ENCODE results near the gene ADAM19. TPM values are rescaled to one million over a fixed set of nuclear protein-coding genes. Genes with fewer than 3 reads are reported as not detected.

Gene ADAM19
- total and polyA plus RNA-seq, 2 experiments from 2014 or later = 6.5 to 11.5 TPM

- no peak for DNase-seq (ENCODE audit: low read depth in 1 of 2, low spot score in 1 of 2)
- peaks cover 2% of the 10 kb centered on the region for H3K36me3 ChIP-seq
- H3K9me3 ChIP-seq (ENCODE audit: low read depth) = no peaks in the 10 kb centered on the region
- TF ChIP-seq, protein P1, sequence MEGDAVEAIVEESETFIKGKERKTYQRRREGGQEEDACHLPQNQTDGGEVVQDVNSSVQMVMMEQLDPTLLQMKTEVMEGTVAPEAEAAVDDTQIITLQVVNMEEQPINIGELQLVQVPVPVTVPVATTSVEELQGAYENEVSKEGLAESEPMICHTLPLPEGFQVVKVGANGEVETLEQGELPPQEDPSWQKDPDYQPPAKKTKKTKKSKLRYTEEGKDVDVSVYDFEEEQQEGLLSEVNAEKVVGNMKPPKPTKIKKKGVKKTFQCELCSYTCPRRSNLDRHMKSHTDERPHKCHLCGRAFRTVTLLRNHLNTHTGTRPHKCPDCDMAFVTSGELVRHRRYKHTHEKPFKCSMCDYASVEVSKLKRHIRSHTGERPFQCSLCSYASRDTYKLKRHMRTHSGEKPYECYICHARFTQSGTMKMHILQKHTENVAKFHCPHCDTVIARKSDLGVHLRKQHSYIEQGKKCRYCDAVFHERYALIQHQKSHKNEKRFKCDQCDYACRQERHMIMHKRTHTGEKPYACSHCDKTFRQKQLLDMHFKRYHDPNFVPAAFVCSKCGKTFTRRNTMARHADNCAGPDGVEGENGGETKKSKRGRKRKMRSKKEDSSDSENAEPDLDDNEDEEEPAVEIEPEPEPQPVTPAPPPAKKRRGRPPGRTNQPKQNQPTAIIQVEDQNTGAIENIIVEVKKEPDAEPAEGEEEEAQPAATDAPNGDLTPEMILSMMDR (IDR thresholded peaks at IDR 0.05; ENCODE audit: low read depth, low read length) = no peak
- no peaks in the 10 kb centered on the region for H3K27me3 ChIP-seq
- H3K4me3 ChIP-seq = no peak overlapping the region
- H3K27ac ChIP-seq = no peak overlapping the region
- no peaks in the 10 kb centered on the region for H3K4me1 ChIP-seq (ENCODE audit: low read depth)
Observed at GRCh38 chr5:157538311-157538710, 37.3 kb downstream of the ADAM19 start.

DNA sequence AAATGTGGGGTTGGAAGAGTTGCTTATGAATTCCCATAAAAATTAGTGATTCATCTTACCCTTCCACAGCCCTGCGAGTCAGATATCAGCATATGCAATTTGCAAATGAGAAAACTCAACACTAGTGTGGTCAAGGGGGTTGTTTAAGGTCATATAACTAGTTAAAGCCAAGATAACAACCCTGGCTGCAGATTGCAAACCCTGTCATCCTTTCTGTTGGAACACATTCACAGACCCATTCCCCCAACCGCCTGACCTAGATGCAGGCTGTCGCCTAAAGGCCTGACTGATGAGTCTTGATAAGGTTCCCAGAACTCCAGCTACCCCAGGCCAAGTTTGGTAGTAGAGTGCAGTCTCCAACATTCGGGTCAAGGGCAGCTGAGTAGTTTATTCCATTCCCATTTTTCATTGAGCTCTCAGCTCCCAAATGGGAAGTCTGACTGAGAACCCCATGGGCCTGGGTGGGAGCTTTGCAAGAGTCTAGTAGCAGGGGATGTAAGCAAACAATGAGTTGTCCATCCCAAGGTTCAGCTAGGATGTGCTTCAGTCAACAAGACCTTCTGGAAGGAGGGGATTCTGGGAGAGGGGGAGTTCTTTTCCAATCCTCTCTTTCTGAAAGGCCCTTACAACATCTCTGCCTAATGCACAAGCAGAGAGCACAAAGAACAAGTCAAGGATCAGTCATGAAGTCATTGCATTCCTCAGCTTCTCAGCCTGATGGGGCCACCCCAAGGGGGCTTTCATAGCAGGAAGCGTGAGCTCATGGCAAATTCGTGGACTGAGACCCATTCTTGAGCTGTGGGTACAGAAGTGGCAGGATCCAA, 40.3 kb downstream of the ADAM19 start:
- Histone ChIP-seq H3K4me1 (ENCODE audit: low read depth) (no peaks in the 10 kb centered on the region), H3K27me3 (no peaks in the 10 kb centered on the region), H3K36me3 (peaks cover 2% of the 10 kb centered on the region), H3K27ac (no peak overlapping the region), H3K9me3 (ENCODE audit: low read depth) (no peaks in the 10 kb centered on the region), H3K4me3 (no peak overlapping the region)
- DNase-seq (ENCODE audit: low read depth in 1 of 2, low spot score in 1 of 2) = peak in 1 of 2 donors; percentile 85
- TF ChIP-seq, protein P1 (IDR thresholded peaks at IDR 0.05; ENCODE audit: low read depth, low read length) = no peak

- Histone ChIP-seq H3K36me3 (peaks cover 2% of the 10 kb centered on the region), H3K27ac (no peak overlapping the region), H3K4me3 (no peak overlapping the region), H3K27me3 (no peaks in the 10 kb centered on the region), H3K9me3 (ENCODE audit: low read depth) (no peaks in the 10 kb centered on the region), H3K4me1 (ENCODE audit: low read depth) (no peaks in the 10 kb centered on the region)
- no peak for DNase-seq (ENCODE audit: low read depth in 1 of 2, low spot score in 1 of 2)
- TF ChIP-seq, protein P1 (IDR thresholded peaks at IDR 0.05; ENCODE audit: low read depth, low read length) = no peak
Observed at GRCh38 chr5:157533011-157533481, 42.5 kb downstream of the ADAM19 start.

- H3K36me3 ChIP-seq = peaks cover under 1% of the 10 kb centered on the region
Observed at GRCh38 chr5:157532022-157532421, 43.6 kb downstream of the ADAM19 start.

GRCh38 chr5:157530226-157530972, 45.2 kb downstream of the ADAM19 start:
- TF ChIP-seq, protein P1 (IDR thresholded peaks at IDR 0.05; ENCODE audit: low read depth, low read length) = no peak
- Histone ChIP-seq H3K36me3 (no peaks in the 10 kb centered on the region), H3K4me3 (no peak overlapping the region), H3K27ac (no peak overlapping the region), H3K27me3 (no peaks in the 10 kb centered on the region), H3K9me3 (ENCODE audit: low read depth) (no peaks in the 10 kb centered on the region), H3K4me1 (ENCODE audit: low read depth) (no peaks in the 10 kb centered on the region)
- no peak for DNase-seq (ENCODE audit: low read depth in 1 of 2, low spot score in 1 of 2)

More at GRCh38 chr5:157532022-157532421, 43.6 kb downstream of the ADAM19 start:
- H3K27me3 ChIP-seq = no peaks in the 10 kb centered on the region
- DNase-seq (ENCODE audit: low read depth in 1 of 2, low spot score in 1 of 2) = no peak
- no peaks in the 10 kb centered on the region for H3K9me3 ChIP-seq (ENCODE audit: low read depth)
- H3K4me3 ChIP-seq = no peak overlapping the region
- no peak overlapping the region for H3K27ac ChIP-seq
- H3K4me1 ChIP-seq (ENCODE audit: low read depth) = no peaks in the 10 kb centered on the region
- TF ChIP-seq, protein P1 (IDR thresholded peaks at IDR 0.05; ENCODE audit: low read depth, low read length) = no peak
